Measurements from ENCODE around the gene USP49.

- no peak for TF ChIP-seq POLR2A (IDR thresholded peaks at IDR 0.05; ENCODE audit: low read depth, low read length)
- no peak for TF ChIP-seq TAF1 (IDR thresholded peaks at IDR 0.05; ENCODE audit: borderline replicate concordance, low read depth, low read length)
- no peak for TF ChIP-seq POLR2AphosphoS5 (IDR thresholded peaks at IDR 0.05; ENCODE audit: low read depth, low read length)
Observed at GRCh38 chr6:41901882-41902519, 6.8 kb upstream of the USP49 start.

Data from GM12892 (cell line).